Neural progenitor cell (in vitro differentiated cells): Measurements from ENCODE around the gene SERPINI1.

Experiments used
- CTCF ChIP-seq: fragments of 200-600 bp; sonication (generic); IDR thresholded peaks from 2 replicates; pipeline ENCODE4 v1.5.1; 2017; ENCODE audit warnings: antibody characterized with exemption, mild to moderate bottlenecking
- EZH2 ChIP-seq: fragments of 200-600 bp; sonication (generic); IDR thresholded peaks from 2 replicates; pipeline ENCODE4 v1.6.1; 2017; ENCODE audit warnings: antibody characterized with exemption, mild to moderate bottlenecking, moderate library complexity
- EZH2phosphoT487 ChIP-seq: fragments of 200-600 bp; sonication (generic); IDR thresholded peaks from 2 replicates; pipeline ENCODE4 v1.6.1; 2017; ENCODE audit warnings: antibody characterized with exemption

- no peak for TF ChIP-seq CTCF
- TF ChIP-seq EZH2phosphoT487: no peak
- no peak for TF ChIP-seq EZH2
Measured at GRCh38 chr3:167816953-167817352, 81.4 kb downstream of the SERPINI1 start.
